Renal cortex interstitium (tissue), 11 donors: Measurements from ENCODE around the gene UBQLNL. TPM values are rescaled to one million over a fixed set of nuclear protein-coding genes. Genes with fewer than 3 reads are reported as not detected.

Experiments used
- DNase-seq, 11 donors: peaks; one replicate each; pipeline ENCODE4 v3.0.0-alpha.2; 2013; ENCODE audit warnings: low read depth in 9 of 11, low spot score in 4 of 11; ENCODE audit errors: extremely low read depth in 1 of 11
- polyA plus RNA-seq, 3 donors: library from polyadenylated mRNA; unstranded; fragments of 120-200 nt; gene quantifications; one replicate each; pipeline ENCODE4 v1.2.1, GENCODE V29; 2013; ENCODE audit not compliant: insufficient read length in 3 of 3

Gene UBQLNL
- polyA plus RNA-seq, 3 donors, result 0.56 to 0.85 (median 0.62) TPM

GRCh38 chr11:5514841-5515240 is 1.7 kb downstream of the UBQLNL start:
- DNase-seq, result no peak

DNA sequence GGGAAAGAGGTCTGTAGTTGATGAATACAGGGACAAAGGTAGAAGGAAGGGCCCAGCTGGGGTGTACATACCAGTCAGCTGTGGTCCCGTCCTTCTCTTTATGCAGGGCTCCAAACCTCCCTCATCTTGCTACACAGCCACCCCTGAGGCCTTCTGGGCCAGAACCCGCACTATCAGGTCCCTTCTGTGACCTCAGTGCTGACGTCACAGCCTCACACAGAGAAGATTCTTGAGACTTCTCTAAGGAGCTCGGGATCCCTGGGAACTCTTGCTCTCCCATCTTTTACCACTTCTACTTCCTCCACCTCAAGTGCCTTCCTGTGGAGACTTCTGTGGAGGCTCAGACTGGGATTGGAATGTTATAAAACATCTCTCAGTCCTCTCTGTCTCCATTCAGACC is 6.7 kb downstream of the UBQLNL start, which contains the start of gene UBQLN3:
UBQLN3 (minus strand) TSS at position 155 of the 400 bp plus-strand sequence. CDS start 399 bp downstream, outside the sequence.
- no peak for DNase-seq

- no peak for DNase-seq
Observed at GRCh38 chr11:5508605-5509004, 7.9 kb downstream of the UBQLNL start.

DNA sequence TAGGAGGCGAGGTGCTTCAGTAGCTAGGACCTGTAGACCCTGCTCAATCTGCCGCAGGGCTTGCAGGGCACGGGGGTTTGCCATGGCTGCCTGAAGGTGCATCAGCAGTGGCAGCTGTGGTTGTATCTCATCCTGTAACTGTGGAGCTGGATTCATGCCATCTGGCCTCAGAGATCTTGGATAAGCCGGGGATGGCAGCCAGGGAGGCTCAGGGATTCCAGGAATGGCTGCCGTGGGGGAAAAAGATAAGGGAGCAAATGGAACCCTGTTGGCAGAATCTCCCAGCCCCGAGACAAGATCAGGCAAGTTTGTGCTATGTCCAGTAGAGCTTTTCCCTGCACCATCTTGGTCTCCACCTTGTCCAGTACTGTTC is 8.6 kb downstream of the UBQLNL start:
- DNase-seq, result no peak

DNA sequence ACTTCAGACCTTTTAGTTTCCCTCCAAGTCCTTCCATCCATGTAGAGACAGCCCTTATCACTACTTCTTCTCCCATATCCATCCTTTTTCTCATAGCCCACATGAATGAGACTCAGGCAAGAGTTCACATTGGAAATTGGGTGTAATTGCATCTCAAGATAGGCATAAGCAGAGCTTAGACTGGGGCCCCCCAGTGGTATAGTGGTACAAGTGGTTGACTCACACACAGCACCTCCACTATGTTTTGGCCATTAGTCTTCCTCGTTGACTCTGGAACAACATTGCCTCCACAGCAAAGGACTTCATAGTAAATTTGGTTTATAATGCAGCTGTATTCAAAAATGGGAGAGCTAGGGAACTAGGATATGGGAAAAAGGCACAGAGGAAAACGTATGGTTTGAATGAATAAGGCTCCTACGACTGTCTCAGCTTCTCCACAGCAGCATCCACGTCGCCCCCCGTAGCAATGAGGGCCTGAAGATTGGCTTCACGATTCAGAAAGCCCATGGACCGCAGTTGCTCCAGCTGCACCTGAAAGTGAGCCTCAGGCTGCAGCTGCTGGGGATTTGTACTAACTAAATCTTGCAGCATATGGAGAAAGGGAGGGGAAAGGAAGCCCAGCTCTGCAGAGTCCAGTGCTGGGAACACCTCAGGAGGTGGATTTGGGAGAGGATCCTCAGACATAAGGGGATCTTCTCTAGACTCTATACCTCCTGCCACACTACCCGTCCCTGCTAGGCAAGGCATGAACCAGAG is 9.1 kb downstream of the UBQLNL start:
- no peak for DNase-seq

DNA sequence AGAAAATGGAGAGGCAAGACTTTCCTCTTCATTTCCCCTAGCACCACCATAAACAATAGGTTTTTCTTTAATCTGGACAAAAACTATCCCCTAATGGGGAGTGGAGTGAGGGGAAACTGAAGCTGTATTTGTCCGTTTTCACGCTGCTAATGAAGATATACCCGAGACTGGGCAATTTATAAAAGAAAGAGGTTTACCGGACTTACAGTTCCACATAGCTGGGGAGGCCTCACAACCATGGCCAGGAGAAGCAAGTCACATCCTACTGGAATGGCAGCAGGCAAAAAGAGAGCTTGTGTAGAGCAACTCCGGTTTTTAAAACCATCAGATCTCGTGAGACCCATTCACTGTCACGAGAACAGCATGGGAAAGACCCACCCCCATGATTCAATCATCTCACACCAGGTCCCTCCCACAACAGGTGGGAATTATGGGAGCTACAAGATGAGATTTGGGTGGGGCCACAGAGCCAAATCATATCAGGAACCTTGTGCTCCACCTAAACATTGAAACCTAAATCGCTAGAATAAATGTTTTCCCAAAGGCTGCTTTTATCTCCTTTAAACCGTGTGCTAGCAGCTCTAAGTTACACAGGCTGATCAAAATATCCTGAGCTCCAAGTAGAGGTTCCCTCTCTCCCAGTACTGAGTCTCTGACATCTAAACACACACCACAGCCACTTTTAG is 11.0 kb downstream of the UBQLNL start:
- DNase-seq, result no peak

DNA sequence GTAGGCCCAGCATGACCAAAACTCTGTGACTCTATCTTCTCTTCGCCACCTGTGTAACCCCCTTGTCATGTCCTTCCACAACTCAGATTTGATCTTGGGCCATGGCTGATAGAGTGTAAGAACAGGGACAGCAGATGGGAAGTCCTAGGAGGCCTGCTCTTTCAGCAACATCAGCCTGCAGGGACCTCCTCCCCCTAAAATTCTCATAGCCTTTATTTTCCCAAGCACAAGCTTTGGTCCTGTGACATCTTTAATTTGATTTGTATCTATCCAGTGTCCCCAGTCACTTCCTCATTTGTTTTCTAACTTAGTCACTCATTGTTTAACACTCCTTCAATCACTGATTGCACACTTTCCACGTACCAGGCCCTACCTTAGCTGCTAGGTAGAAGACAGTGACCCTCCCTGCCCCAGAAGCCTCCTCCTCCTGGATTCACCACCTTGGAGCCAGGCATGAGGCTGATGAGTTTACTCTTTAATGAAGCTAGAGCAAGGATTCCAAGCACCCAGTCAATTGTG is 12.0 kb downstream of the UBQLNL start:
- DNase-seq, result peak in 5 of 11 donors; percentile 2 to 15 (median 14)

- DNase-seq, result no peak
Observed at GRCh38 chr11:5500393-5500801, 16.1 kb downstream of the UBQLNL start.

DNA sequence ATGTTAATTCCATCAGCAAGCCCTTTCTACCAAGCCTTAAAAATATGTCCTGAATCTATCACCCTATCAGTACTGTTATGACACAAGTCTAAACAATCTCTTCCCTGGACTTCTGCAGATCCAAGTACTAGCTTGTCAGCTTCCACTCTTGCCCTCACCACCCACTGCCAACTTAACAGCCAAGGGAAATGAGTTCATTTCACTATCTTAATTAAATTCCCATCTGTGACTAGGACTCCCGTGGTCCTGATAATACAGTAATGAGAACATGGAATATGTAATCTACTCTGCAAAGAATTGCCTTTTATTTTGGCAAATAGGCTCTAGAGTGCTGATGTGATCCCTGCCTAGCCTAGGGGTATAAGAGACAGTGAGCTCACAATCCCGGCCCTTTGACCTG is 16.8 kb downstream of the UBQLNL start:
- DNase-seq, result no peak

- DNase-seq, result no peak
Observed at GRCh38 chr11:5489576-5490357, 26.7 kb downstream of the UBQLNL start.

- no peak for DNase-seq
Observed at GRCh38 chr11:5488798-5489399, 27.6 kb downstream of the UBQLNL start.

GRCh38 chr11:5488385-5488784 is 28.1 kb downstream of the UBQLNL start, which contains the start of gene OR52D1:
Gene OR52D1 (plus strand): TSS chr11:5488685. CDS start chr11:5488707, 22 bp downstream.
- DNase-seq, result no peak

DNA sequence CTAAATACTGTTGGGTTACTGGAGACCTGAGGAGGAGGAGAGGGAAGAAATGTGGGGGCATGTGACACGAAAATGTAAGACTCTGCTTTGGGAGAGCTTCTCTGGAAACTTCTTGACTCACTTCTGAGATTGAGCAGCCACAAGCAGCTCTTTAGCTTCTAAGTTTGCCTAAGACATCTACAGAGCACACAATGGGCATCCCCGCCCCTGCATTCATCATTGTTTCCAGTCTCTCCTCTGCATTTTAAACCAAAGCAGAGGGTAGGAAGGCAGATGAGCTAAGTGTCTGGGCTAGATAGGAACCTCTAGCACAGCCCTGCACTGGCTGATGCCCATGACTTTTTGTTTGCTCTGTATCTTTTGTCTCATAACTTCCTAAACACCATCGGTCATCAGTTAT is 30.1 kb downstream of the UBQLNL start:
- no peak for DNase-seq

DNA sequence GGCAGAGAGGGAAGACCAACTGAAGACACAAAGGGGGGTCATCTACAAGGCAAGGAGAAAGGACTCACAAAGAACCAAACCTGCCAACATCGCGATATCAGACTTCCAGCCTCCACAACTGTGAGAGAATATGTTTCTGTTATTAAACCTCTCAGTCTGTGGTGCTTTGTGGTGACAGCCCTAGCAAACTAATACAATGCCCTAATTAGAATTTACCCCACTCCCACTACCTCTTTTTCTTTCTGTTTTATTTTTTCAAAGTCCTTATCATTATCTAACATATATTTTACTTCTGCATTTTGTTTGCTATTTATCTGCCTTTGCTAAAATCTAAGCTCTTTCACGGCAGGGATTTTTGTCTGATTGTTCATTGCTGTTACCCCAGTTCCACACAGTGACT is 30.5 kb downstream of the UBQLNL start:
- DNase-seq, result no peak

GRCh38 chr11:5476186-5476819 is 40.2 kb downstream of the UBQLNL start:
- peak in 8 of 11 donors; percentile 1 to 18 (median 9) for DNase-seq

DNA sequence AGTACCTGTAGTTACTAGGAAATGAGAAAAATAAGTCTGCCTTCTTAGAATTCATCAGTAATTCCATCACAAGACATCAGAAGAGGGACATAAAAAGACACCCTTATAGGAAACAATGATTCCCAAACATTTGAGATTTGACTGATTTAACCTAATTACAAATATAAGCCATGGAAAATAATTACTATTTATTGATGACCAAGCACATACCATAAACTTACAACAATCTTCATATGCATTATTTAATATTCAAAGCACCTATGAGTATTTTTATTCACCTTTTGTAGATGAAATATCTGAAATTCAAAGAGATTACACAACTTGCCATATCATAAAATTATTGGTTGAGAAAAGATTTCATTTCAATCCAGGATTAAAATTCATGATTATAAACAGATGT is 42.6 kb downstream of the UBQLNL start:
- no peak for DNase-seq

GRCh38 chr11:5467527-5467926 is 49.0 kb downstream of the UBQLNL start:
- no peak for DNase-seq
